Sciatic nerve (tissue), 2 donors: ENCODE data around the gene KATNB1. TPM values are rescaled to one million over a fixed set of nuclear protein-coding genes. Genes with fewer than 3 reads are reported as not detected.

Experiments used
- ATAC-seq: fragments of 200-7000 bp; cut with Tn5 transposase; one replicate; pipeline ENCODE4 v1.9.1; 2020; ENCODE audit warnings: mild to moderate bottlenecking, moderate library complexity
- DNase-seq: peaks from one replicate; pipeline ENCODE4 v3.0.0-alpha.2; 2020; ENCODE audit warnings: low spot score
- intact Hi-C: fragments of 100-400 bp; cut with DNase I; formaldehyde crosslinking; loops from one replicate; pipeline ENCODE4 v1.14.2; 2022
- total RNA-seq: library from RNA; stranded (reverse); fragmentation: NEBNext Ultra II Directional; extraction: Animal tissue kit (Norgen Biotek cat#: 25700); gene quantifications from one replicate; pipeline ENCODE4 v1.2.1, GENCODE V29; 2021
- donor health status: DM: no; HTN: no; CAD: no.
- donor health status: DM: no; HTN: no; CAD: no.

KATNB1 gene
- total RNA-seq, result 14.7 TPM

GRCh38 chr16:57735755-57736418 lies at the start of gene KATNB1:
Gene KATNB1, plus strand, starts transcription at chr16:57735770. Its CDS starts 1,474 bp downstream, at chr16:57737244.
- intact Hi-C loops, result no loop called here

GRCh38 chr16:57686577-57686976 lies 49.0 kb upstream of the KATNB1 start:
- no peak for DNase-seq
- intact Hi-C loops, result no loop called here
- ATAC-seq, result no peak

More at GRCh38 chr16:57735755-57736418, at the start of gene KATNB1:
- ATAC-seq, result no peak
- no peak for DNase-seq

GRCh38 chr16:57687363-57687929 lies 48.1 kb upstream of the KATNB1 start:
- intact Hi-C loops, result no loop called here
- ATAC-seq, result no peak
- DNase-seq, result no peak

- intact Hi-C loops, result no loop called here
- DNase-seq (no peak), ATAC-seq (no peak)
Measured at GRCh38 chr16:57688487-57688986, 47.0 kb upstream of the KATNB1 start.

- intact Hi-C loops, result no loop called here
- no peak for ATAC-seq
- DNase-seq, result no peak
Measured at GRCh38 chr16:57688987-57689761, 46.4 kb upstream of the KATNB1 start.

GRCh38 chr16:57689762-57690558 lies 45.6 kb upstream of the KATNB1 start:
- no peak for DNase-seq
- ATAC-seq, result no peak
- intact Hi-C loops, result no loop called here

GRCh38 chr16:57690782-57691471 lies 44.6 kb upstream of the KATNB1 start:
- intact Hi-C loops, result no loop called here
- no peak for DNase-seq

GRCh38 chr16:57692636-57693035 lies 42.9 kb upstream of the KATNB1 start:
- no peak for DNase-seq
- ATAC-seq, result no peak
- intact Hi-C loops, result no loop called here

More at GRCh38 chr16:57690782-57691471, 44.6 kb upstream of the KATNB1 start:
- ATAC-seq, result no peak

GRCh38 chr16:57693550-57693949 lies 42.0 kb upstream of the KATNB1 start:
- DNase-seq, result no peak
- intact Hi-C loops, result no loop called here
- ATAC-seq, result no peak

GRCh38 chr16:57694231-57694724 lies 41.3 kb upstream of the KATNB1 start:
- intact Hi-C loops, result no loop called here
- DNase-seq (no peak), ATAC-seq (no peak)

GRCh38 chr16:57694725-57695679 lies 40.6 kb upstream of the KATNB1 start, which contains the start of gene DRC7:
Gene DRC7, plus strand, starts transcription at chr16:57694806. Its CDS starts 3,144 bp downstream, at chr16:57697950.
- intact Hi-C loops, result no loop called here

GRCh38 chr16:57695680-57696069 lies 39.9 kb upstream of the KATNB1 start:
- DNase-seq (no peak), ATAC-seq (no peak)
- intact Hi-C loops, result no loop called here

More at GRCh38 chr16:57694725-57695679, 40.6 kb upstream of the KATNB1 start, which contains the start of gene DRC7:
- no peak for DNase-seq
- peak; percentile 81 for ATAC-seq

GRCh38 chr16:57696240-57696639 lies 39.3 kb upstream of the KATNB1 start:
- DNase-seq (no peak), ATAC-seq (no peak)
- intact Hi-C loops, result no loop called here

GRCh38 chr16:57697896-57698537 lies 37.6 kb upstream of the KATNB1 start:
- intact Hi-C loops, result no loop called here
- DNase-seq (no peak), ATAC-seq (no peak)

GRCh38 chr16:57698812-57699405 lies 36.7 kb upstream of the KATNB1 start:
- intact Hi-C loops, result no loop called here
- DNase-seq (no peak), ATAC-seq (no peak)

- DNase-seq (no peak), ATAC-seq (no peak)
Measured at GRCh38 chr16:57699481-57699880, 36.1 kb upstream of the KATNB1 start.

More at GRCh38 chr16:57699481-57699880, 36.1 kb upstream of the KATNB1 start:
- intact Hi-C loops, result no loop called here
